Cardiac fibroblast (primary cell): ENCODE data around the gene BTG4.
A peak's percentile ranks its signal among the peaks of the same experiment; 100 is the strongest.

Source experiments
- DNase-seq, 2 donors: peaks; one replicate each; pipeline versions ENCODE4 v3.0.0 to v3.0.0-alpha.2; 2010; ENCODE audit warnings: low read depth in 2 of 2
- H3K4me3 ChIP-seq, 2 donors: replicated peaks in 1 of 2; 1 replicate in 1 of 2; 2 replicates in 1 of 2; pipeline ENCODE4 v1.5.1; 2011; ENCODE audit warnings: low read depth in 2 of 2, low read length in 2 of 2, mild to moderate bottlenecking in 2 of 2, moderate library complexity in 1 of 2
- CTCF ChIP-seq: IDR thresholded peaks from one replicate; pipeline ENCODE4 v1.5.1; 2011; ENCODE audit warnings: low read depth, mild to moderate bottlenecking, low read length, inconsistent platforms

Gene BTG4

GRCh38 chr11:111457731-111458368 lies 54.3 kb downstream of the BTG4 start:
- H3K4me3 ChIP-seq, result no peak overlapping the region
- DNase-seq, result no peak
- TF ChIP-seq CTCF, result no peak

- DNase-seq, result no peak
- H3K4me3 ChIP-seq, result no peak overlapping the region
- TF ChIP-seq CTCF, result no peak
Observed at GRCh38 chr11:111456859-111457730, 55.1 kb downstream of the BTG4 start.

- DNase-seq, result no peak
- H3K4me3 ChIP-seq, result no peak overlapping the region
- TF ChIP-seq CTCF, result no peak
Observed at GRCh38 chr11:111456086-111456858, 55.9 kb downstream of the BTG4 start.

GRCh38 chr11:111455291-111456085 lies 56.7 kb downstream of the BTG4 start:
- H3K4me3 ChIP-seq, result no peak overlapping the region
- no peak for TF ChIP-seq CTCF
- DNase-seq, result no peak

GRCh38 chr11:111454561-111455192 lies 57.5 kb downstream of the BTG4 start:
- peak; percentile 30 for TF ChIP-seq CTCF
- DNase-seq, result peak; percentile 60 to 64
- H3K4me3 ChIP-seq, result no peak overlapping the region
